Neural crest cell (in vitro differentiated cells): ENCODE measurements around the gene UNC5C. TPM values are rescaled to one million over a fixed set of nuclear protein-coding genes. Genes with fewer than 3 reads are reported as not detected.

Experiments
- DNase-seq: peaks from one replicate; pipeline ENCODE4 v3.0.0; 2021; ENCODE audit warnings: low read depth, mixed read lengths, low spot score
- H3K27ac Mint-ChIP-seq: one replicate; pipeline ENCODE4 v1.8.0; 2021; ENCODE audit warnings: mild to moderate bottlenecking, mixed read lengths; ENCODE audit not compliant: unreplicated experiment
- H3K27me3 Mint-ChIP-seq: 2 replicates; pipeline ENCODE4 v1.8.0; 2021; ENCODE audit warnings: low read depth, mild to moderate bottlenecking, mixed read lengths
- H3K36me3 Mint-ChIP-seq: 2 replicates; pipeline ENCODE4 v1.8.0; 2021; ENCODE audit warnings: low read depth, mild to moderate bottlenecking, mixed read lengths
- H3K4me1 Mint-ChIP-seq: 2 replicates; pipeline ENCODE4 v1.8.0; 2021; ENCODE audit warnings: mixed read lengths
- H3K4me3 Mint-ChIP-seq: one replicate; pipeline ENCODE4 v1.8.0; 2021; ENCODE audit warnings: mild to moderate bottlenecking, mixed read lengths
- H3K9me3 Mint-ChIP-seq: 2 replicates; pipeline ENCODE4 v1.8.0; 2021; ENCODE audit warnings: mixed read lengths
- CTCF ChIP-seq: fragments of 200-600 bp; sonication (generic); conservative IDR thresholded peaks from 2 replicates; pipeline ENCODE4 v1.5.0; 2021; ENCODE audit warnings: antibody characterized with exemption, mild to moderate bottlenecking
- total RNA-seq: library from RNA; stranded (reverse); gene quantifications from 2 replicates; pipeline ENCODE4 v1.2.1, GENCODE V29; 2021

The UNC5C gene
- total RNA-seq, 1 donor from 2014 or later = 6.5 TPM

GRCh38 chr4:95231681-95232080 lies 317.1 kb downstream of the UNC5C start:
- H3K4me1 Mint-ChIP-seq = peaks cover 7% of the 10 kb centered on the region

GRCh38 chr4:95225849-95226248 lies 322.9 kb downstream of the UNC5C start:
- Mint-ChIP-seq H3K4me1 (peaks cover 9% of the 10 kb centered on the region), H3K4me3 (no peak overlapping the region), H3K27me3 (no peaks in the 10 kb centered on the region), H3K27ac (no peak overlapping the region), H3K9me3 (no peaks in the 10 kb centered on the region), H3K36me3 (no peaks in the 10 kb centered on the region)
- no peak for DNase-seq
- TF ChIP-seq CTCF = no peak

More at GRCh38 chr4:95231681-95232080, 317.1 kb downstream of the UNC5C start:
- no peak overlapping the region for H3K27ac Mint-ChIP-seq
- H3K9me3 Mint-ChIP-seq = peaks cover 2% of the 10 kb centered on the region
- no peak for DNase-seq
- TF ChIP-seq CTCF = no peak
- no peaks in the 10 kb centered on the region for H3K36me3 Mint-ChIP-seq
- H3K27me3 Mint-ChIP-seq = no peaks in the 10 kb centered on the region
- no peak overlapping the region for H3K4me3 Mint-ChIP-seq

GRCh38 chr4:95224402-95224801 lies 324.4 kb downstream of the UNC5C start:
- H3K27ac Mint-ChIP-seq = no peak overlapping the region
- DNase-seq = no peak
- no peak for TF ChIP-seq CTCF
- H3K36me3 Mint-ChIP-seq = no peaks in the 10 kb centered on the region
- H3K27me3 Mint-ChIP-seq = no peaks in the 10 kb centered on the region
- peaks cover 14% of the 10 kb centered on the region for H3K4me1 Mint-ChIP-seq
- no peaks in the 10 kb centered on the region for H3K9me3 Mint-ChIP-seq
- H3K4me3 Mint-ChIP-seq = no peak overlapping the region

GRCh38 chr4:95220205-95221175 lies 328.3 kb downstream of the UNC5C start:
- Mint-ChIP-seq H3K4me3 (no peak overlapping the region), H3K9me3 (no peaks in the 10 kb centered on the region), H3K36me3 (no peaks in the 10 kb centered on the region), H3K27me3 (no peaks in the 10 kb centered on the region), H3K27ac (no peak overlapping the region), H3K4me1 (peaks cover 23% of the 10 kb centered on the region)
- no peak for TF ChIP-seq CTCF
- DNase-seq = no peak

- Mint-ChIP-seq H3K27ac (no peak overlapping the region), H3K4me3 (no peak overlapping the region), H3K36me3 (no peaks in the 10 kb centered on the region), H3K27me3 (no peaks in the 10 kb centered on the region), H3K4me1 (peaks cover 35% of the 10 kb centered on the region), H3K9me3 (no peaks in the 10 kb centered on the region)
- DNase-seq = no peak
- no peak for TF ChIP-seq CTCF
These were observed 329.7 kb downstream of the UNC5C start for GRCh38 chr4:95219109-95219508.
